Measurements from ENCODE around the gene EFNA5. TPM values are rescaled to one million over a fixed set of nuclear protein-coding genes. Genes with fewer than 3 reads are reported as not detected.
"Not testable (repeated sequence)": the region's sequence is repeated elsewhere in the genome, so short reads cannot be mapped to it uniquely, and the experiment has no call there.

EFNA5 gene
- total RNA-seq, 1 experiment from 2014 or later = 216 TPM

DNA sequence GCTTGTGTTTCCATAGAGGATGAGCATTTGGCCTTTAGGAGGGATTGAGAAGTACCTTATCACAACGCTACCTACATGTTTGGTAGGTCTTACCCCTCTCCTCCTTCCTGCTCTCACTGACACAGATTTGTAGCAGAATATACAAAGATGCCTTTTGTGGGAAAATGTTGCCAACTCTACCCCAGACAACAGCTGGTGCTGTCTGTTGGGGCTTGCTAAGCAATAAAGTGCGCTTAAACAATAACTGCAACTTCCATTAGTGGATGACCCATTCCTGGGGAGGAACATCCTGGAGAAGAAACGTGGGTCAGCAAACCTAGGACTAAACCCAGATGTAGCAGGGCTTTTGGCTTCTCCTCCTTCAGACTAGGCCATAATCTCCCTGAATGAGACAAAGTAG, 174.3 kb downstream of the EFNA5 start:
- H3K27ac Mint-ChIP-seq (ENCODE audit: unreplicated experiment) = no peak overlapping the region
- CTCF ChIA-PET = no interaction called here
- intact Hi-C loops (cut with micrococcal nuclease; ENCODE audit: unreplicated experiment) = no loop called here
- H3K4me3 Mint-ChIP-seq (ENCODE audit: low read depth, unreplicated experiment) = no peak overlapping the region
- TF ChIP-seq, protein P1, sequence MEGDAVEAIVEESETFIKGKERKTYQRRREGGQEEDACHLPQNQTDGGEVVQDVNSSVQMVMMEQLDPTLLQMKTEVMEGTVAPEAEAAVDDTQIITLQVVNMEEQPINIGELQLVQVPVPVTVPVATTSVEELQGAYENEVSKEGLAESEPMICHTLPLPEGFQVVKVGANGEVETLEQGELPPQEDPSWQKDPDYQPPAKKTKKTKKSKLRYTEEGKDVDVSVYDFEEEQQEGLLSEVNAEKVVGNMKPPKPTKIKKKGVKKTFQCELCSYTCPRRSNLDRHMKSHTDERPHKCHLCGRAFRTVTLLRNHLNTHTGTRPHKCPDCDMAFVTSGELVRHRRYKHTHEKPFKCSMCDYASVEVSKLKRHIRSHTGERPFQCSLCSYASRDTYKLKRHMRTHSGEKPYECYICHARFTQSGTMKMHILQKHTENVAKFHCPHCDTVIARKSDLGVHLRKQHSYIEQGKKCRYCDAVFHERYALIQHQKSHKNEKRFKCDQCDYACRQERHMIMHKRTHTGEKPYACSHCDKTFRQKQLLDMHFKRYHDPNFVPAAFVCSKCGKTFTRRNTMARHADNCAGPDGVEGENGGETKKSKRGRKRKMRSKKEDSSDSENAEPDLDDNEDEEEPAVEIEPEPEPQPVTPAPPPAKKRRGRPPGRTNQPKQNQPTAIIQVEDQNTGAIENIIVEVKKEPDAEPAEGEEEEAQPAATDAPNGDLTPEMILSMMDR (IDR thresholded peaks at IDR 0.05; ENCODE audit: unreplicated experiment) = no peak
- BruUV-seq (replicated peaks) = no TSS peak
- H3K9me3 Mint-ChIP-seq (ENCODE audit: low read depth, unreplicated experiment) = peaks cover 3% of the 10 kb centered on the region
- no peaks in the 10 kb centered on the region for H3K27me3 Mint-ChIP-seq (ENCODE audit: unreplicated experiment)
- peaks cover 25% of the 10 kb centered on the region for H3K36me3 Mint-ChIP-seq (ENCODE audit: insufficient read depth, unreplicated experiment)
- DNase-seq = no peak
- H3K4me1 Mint-ChIP-seq (ENCODE audit: low read depth, unreplicated experiment) = peaks cover 37% of the 10 kb centered on the region

DNA sequence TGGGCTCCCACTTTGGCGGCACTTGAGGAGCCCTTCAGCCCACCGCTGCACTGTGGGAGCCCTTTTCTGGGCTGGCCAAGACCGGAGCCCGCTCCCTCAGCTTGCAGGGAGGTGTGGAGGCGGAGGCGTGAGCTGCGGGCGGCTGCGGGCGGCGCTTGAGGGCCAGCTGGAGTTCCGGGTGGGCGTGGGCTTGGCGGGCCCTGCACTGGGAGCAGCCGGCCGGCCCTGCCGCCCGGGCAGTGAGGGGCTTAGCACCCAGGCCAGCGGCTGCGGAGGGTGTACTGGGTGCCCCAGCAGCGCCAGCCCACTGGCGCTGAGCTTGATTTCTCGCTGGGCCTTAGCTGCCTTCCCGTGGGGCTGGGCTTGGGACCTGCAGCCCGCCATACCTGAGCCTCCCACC, 176.6 kb downstream of the EFNA5 start:
- CTCF ChIA-PET = interaction anchor here (1.0 to 1.2 kb wide), 2 partner anchors 10 to 19 kb away, joined by 3 to 4 read pairs; no protein-coding TSS in a partner anchor
- not testable (repeated sequence) for H3K27ac Mint-ChIP-seq (ENCODE audit: unreplicated experiment); BruUV-seq (replicated peaks)

GRCh38 chr5:107487056-107487542, 183.6 kb downstream of the EFNA5 start:
- TF ChIP-seq, protein P1 (IDR thresholded peaks at IDR 0.05; ENCODE audit: unreplicated experiment) = no peak
- no peak overlapping the region for H3K4me3 Mint-ChIP-seq (ENCODE audit: low read depth, unreplicated experiment)
- BruUV-seq (replicated peaks) = no TSS peak
- intact Hi-C loops (cut with micrococcal nuclease; ENCODE audit: unreplicated experiment) = no loop called here
- DNase-seq = no peak
- H3K9me3 Mint-ChIP-seq (ENCODE audit: low read depth, unreplicated experiment) = no peaks in the 10 kb centered on the region
- H3K4me1 Mint-ChIP-seq (ENCODE audit: low read depth, unreplicated experiment) = peaks cover 67% of the 10 kb centered on the region
- H3K36me3 Mint-ChIP-seq (ENCODE audit: insufficient read depth, unreplicated experiment) = peaks cover 18% of the 10 kb centered on the region
- no peaks in the 10 kb centered on the region for H3K27me3 Mint-ChIP-seq (ENCODE audit: unreplicated experiment)
- H3K27ac Mint-ChIP-seq (ENCODE audit: unreplicated experiment) = peak overlapping the region; percentile 24
- CTCF ChIA-PET = interaction anchor here (0.9 kb wide), 1 partner anchor 33 kb away, joined by 3 read pairs; no protein-coding TSS in a partner anchor

More for the DNA sequence above, 176.6 kb downstream of the EFNA5 start:
- DNase-seq; H3K27me3 Mint-ChIP-seq (ENCODE audit: unreplicated experiment); H3K9me3 Mint-ChIP-seq (ENCODE audit: low read depth, unreplicated experiment); H3K4me3 Mint-ChIP-seq (ENCODE audit: low read depth, unreplicated experiment); intact Hi-C loops (cut with micrococcal nuclease; ENCODE audit: unreplicated experiment): not testable (repeated sequence)
- Mint-ChIP-seq H3K36me3 (ENCODE audit: insufficient read depth, unreplicated experiment) (peaks cover 25% of the 10 kb centered on the region), H3K4me1 (ENCODE audit: low read depth, unreplicated experiment) (peaks cover 38% of the 10 kb centered on the region)

DNA sequence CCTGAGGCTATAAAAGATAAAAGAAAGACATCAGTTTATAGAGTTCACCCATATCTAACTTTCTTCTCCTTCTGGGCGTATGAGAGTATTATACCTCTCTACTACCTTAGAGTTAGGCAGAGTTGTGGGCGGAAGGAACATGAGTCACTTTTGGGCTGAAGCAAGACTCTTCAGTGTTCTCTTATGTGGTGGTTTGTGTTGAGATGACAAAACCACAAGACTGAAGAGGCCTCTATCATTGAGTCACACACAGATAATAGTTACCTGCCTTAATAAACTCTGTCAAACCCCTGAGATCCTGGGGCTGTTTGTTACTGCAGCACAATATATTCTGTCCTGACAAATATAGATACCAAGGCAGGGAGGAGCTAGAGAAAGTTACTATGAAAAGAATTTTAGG, 184.2 kb downstream of the EFNA5 start:
- no peak for DNase-seq
- H3K9me3 Mint-ChIP-seq (ENCODE audit: low read depth, unreplicated experiment) = no peaks in the 10 kb centered on the region
- peak overlapping the region; percentile 51 for H3K27ac Mint-ChIP-seq (ENCODE audit: unreplicated experiment)

GRCh38 chr5:107485184-107485583, 185.6 kb downstream of the EFNA5 start:
- Mint-ChIP-seq H3K27me3 (ENCODE audit: unreplicated experiment) (no peaks in the 10 kb centered on the region), H3K9me3 (ENCODE audit: low read depth, unreplicated experiment) (no peaks in the 10 kb centered on the region), H3K4me3 (ENCODE audit: low read depth, unreplicated experiment) (no peak overlapping the region), H3K36me3 (ENCODE audit: insufficient read depth, unreplicated experiment) (peaks cover 31% of the 10 kb centered on the region), H3K4me1 (ENCODE audit: low read depth, unreplicated experiment) (peaks cover 80% of the 10 kb centered on the region), H3K27ac (ENCODE audit: unreplicated experiment) (peak overlapping the region; percentile 51)
- BruUV-seq (replicated peaks) = no TSS peak
- CTCF ChIA-PET = interaction anchor here (1.4 kb wide), 1 partner anchor 10 kb away, joined by 3 read pairs; no protein-coding TSS in a partner anchor
- intact Hi-C loops (cut with micrococcal nuclease; ENCODE audit: unreplicated experiment) = no loop called here
- TF ChIP-seq, protein P1 (IDR thresholded peaks at IDR 0.05; ENCODE audit: unreplicated experiment) = no peak
- DNase-seq = no peak

More for the DNA sequence above, 184.2 kb downstream of the EFNA5 start:
- TF ChIP-seq, protein P1 (IDR thresholded peaks at IDR 0.05; ENCODE audit: unreplicated experiment) = no peak
- peaks cover 72% of the 10 kb centered on the region for H3K4me1 Mint-ChIP-seq (ENCODE audit: low read depth, unreplicated experiment)
- intact Hi-C loops (cut with micrococcal nuclease; ENCODE audit: unreplicated experiment) = no loop called here
- no TSS peak for BruUV-seq (replicated peaks)
- CTCF ChIA-PET = interaction anchor here (0.9 kb wide), 1 partner anchor 33 kb away, joined by 3 read pairs; no protein-coding TSS in a partner anchor
- H3K36me3 Mint-ChIP-seq (ENCODE audit: insufficient read depth, unreplicated experiment) = peaks cover 21% of the 10 kb centered on the region
- no peak overlapping the region for H3K4me3 Mint-ChIP-seq (ENCODE audit: low read depth, unreplicated experiment)
- H3K27me3 Mint-ChIP-seq (ENCODE audit: unreplicated experiment) = no peaks in the 10 kb centered on the region

All from Calu3 (cell line).